IMR-90 (cell line): ENCODE results near the gene CITED4. TPM values are rescaled to one million over a fixed set of nuclear protein-coding genes. Genes with fewer than 3 reads are reported as not detected.

Experiments
- ATAC-seq: fragments of 200-7000 bp; cut with Tn5 transposase; 2 replicates; pipeline ENCODE4 v1.9.1; 2020; ENCODE audit warnings: low read depth, mild to moderate bottlenecking, moderate library complexity
- BruUV-seq: library from RNA; stranded (reverse); fragments of 400-500 nt; replicated peaks from 2 replicates; lab custom pipeline; 2021; lab: Mats Ljungman, UMichigan
- CTCF ChIA-PET: fragments of 300-600 bp; formaldehyde crosslinking; extraction: SDS; loops from one replicate; lab custom pipeline; 2021; ENCODE audit warnings: antibody characterized with exemption; lab: Yijun Ruan, JAX
- POLR2A ChIA-PET: fragments of 300-600 bp; sonication (Branson Sonifier 250); formaldehyde crosslinking; loops from one replicate; lab custom pipeline; 2022; ENCODE audit warnings: antibody characterized with exemption; ENCODE audit not compliant: unreplicated experiment; lab: Charles Lee
- DNase-seq: peaks from one replicate; pipeline ENCODE4 v3.0.0; 2013
- H2AFZ ChIP-seq: replicated peaks from 2 replicates; pipeline ENCODE3; 2013; ENCODE audit warnings: low read length, mild to moderate bottlenecking; ENCODE audit not compliant: poor library complexity
- H2AK5ac ChIP-seq: 2 replicates; pipeline ENCODE4 v1.6.1; 2013; ENCODE audit warnings: low read depth, low read length, inconsistent platforms
- H2AK9ac ChIP-seq: replicated peaks from 2 replicates; pipeline ENCODE3; 2013; ENCODE audit warnings: mild to moderate bottlenecking, low read depth, low read length, moderate library complexity; ENCODE audit not compliant: poor library complexity
- H2BK120ac ChIP-seq: 2 replicates; pipeline ENCODE4 v1.6.1; 2013; ENCODE audit warnings: low read depth, low read length, inconsistent platforms
- H2BK15ac ChIP-seq: 3 replicates; pipeline ENCODE4 v1.6.1; 2013; ENCODE audit warnings: low read depth, low read length, inconsistent platforms
- H2BK20ac ChIP-seq: 2 replicates; pipeline ENCODE4 v1.6.1; 2013; ENCODE audit warnings: low read depth, mild to moderate bottlenecking, inconsistent platforms, low read length, moderate library complexity
- H2BK5ac ChIP-seq: 2 replicates; pipeline ENCODE4 v1.6.1; 2013; ENCODE audit warnings: mild to moderate bottlenecking, low read depth, low read length, inconsistent platforms; ENCODE audit not compliant: poor library complexity, severe bottlenecking
- H3K14ac ChIP-seq: replicated peaks from 2 replicates; pipeline ENCODE4 v1.6.1; 2013; ENCODE audit warnings: low read depth, low read length, inconsistent platforms
- H3K18ac ChIP-seq: 2 replicates; pipeline ENCODE4 v1.6.1; 2013; ENCODE audit warnings: low read depth, low read length, control low read depth
- H3K23ac ChIP-seq: 2 replicates; pipeline ENCODE4 v1.6.1; 2013; ENCODE audit warnings: low read depth, low read length, inconsistent platforms
- H3K27ac ChIP-seq: 2 replicates; pipeline ENCODE4 v1.5.1; 2013; ENCODE audit warnings: mild to moderate bottlenecking, control low read depth, low read length; ENCODE audit not compliant: insufficient read depth
- H3K27me3 ChIP-seq: 2 replicates; pipeline ENCODE4 v1.6.1; 2013; ENCODE audit warnings: low read length; ENCODE audit not compliant: control insufficient read depth, insufficient read depth
- H3K36me3 ChIP-seq: 2 replicates; pipeline ENCODE4 v1.6.1; 2013; ENCODE audit warnings: low read length, mixed read lengths; ENCODE audit not compliant: control insufficient read depth, insufficient read depth
- H3K4ac ChIP-seq: 2 replicates; pipeline ENCODE4 v1.6.1; 2013; ENCODE audit warnings: low read depth, low read length, inconsistent platforms
- H3K4me1 ChIP-seq: 2 replicates; pipeline ENCODE4 v1.6.1; 2013; ENCODE audit warnings: low read length, mixed read lengths; ENCODE audit not compliant: control insufficient read depth, insufficient read depth
- H3K4me2 ChIP-seq: 2 replicates; pipeline ENCODE4 v1.6.1; 2013; ENCODE audit warnings: low read depth, mild to moderate bottlenecking, control low read depth, low read length, moderate library complexity
- H3K4me3 ChIP-seq: 2 replicates; pipeline ENCODE4 v1.5.1; 2013; ENCODE audit warnings: low read depth, mild to moderate bottlenecking, control low read depth, low read length, moderate library complexity; ENCODE audit not compliant: insufficient read depth
- H3K56ac ChIP-seq: 2 replicates; pipeline ENCODE4 v1.6.1; 2013; ENCODE audit warnings: low read length, inconsistent platforms; ENCODE audit not compliant: insufficient read depth; ENCODE audit errors: extremely low read depth
- H3K79me1 ChIP-seq, 2 experiments: 2 replicates each; pipeline ENCODE4 v1.6.1; 2013; ENCODE audit warnings: low read length in 2 of 2, inconsistent platforms in 1 of 2, low read depth in 1 of 2
- H3K9ac ChIP-seq: 2 replicates; pipeline ENCODE4 v1.6.1; 2013; ENCODE audit warnings: low read depth, low read length, control low read depth
- H3K9me1 ChIP-seq: 2 replicates; pipeline ENCODE4 v1.6.1; 2013; ENCODE audit warnings: low read length, inconsistent platforms; ENCODE audit not compliant: insufficient read depth
- H3K9me3 ChIP-seq: 2 replicates; pipeline ENCODE4 v1.6.1; 2013; ENCODE audit warnings: low read length; ENCODE audit not compliant: control insufficient read depth, insufficient read depth
- H4K20me1 ChIP-seq: 2 replicates; pipeline ENCODE4 v1.6.1; 2013; ENCODE audit warnings: low read length, inconsistent platforms; ENCODE audit not compliant: insufficient read depth
- H4K5ac ChIP-seq: 2 replicates; pipeline ENCODE4 v1.6.1; 2013; ENCODE audit warnings: mild to moderate bottlenecking, low read depth, low read length, control low read depth
- H4K8ac ChIP-seq, 2 experiments: 2 replicates each; pipeline ENCODE4 v1.6.1; 2013; ENCODE audit warnings: low read depth in 2 of 2, low read length in 2 of 2, control low read depth in 1 of 2, inconsistent platforms in 1 of 2
- H4K91ac ChIP-seq: 2 replicates; pipeline ENCODE4 v1.6.1; 2013; ENCODE audit warnings: low read depth, low read length, inconsistent platforms; ENCODE audit not compliant: insufficient read depth
- FOS ChIP-seq: fragments of 150-350 bp; IDR thresholded peaks from 2 replicates; pipeline ENCODE4 v1.6.1; 2016; ENCODE audit warnings: low read depth, low read length
- MAFK ChIP-seq: IDR thresholded peaks from 2 replicates; pipeline ENCODE4 v1.6.1; 2012; ENCODE audit warnings: low read depth, low read length, improper control_type of control experiment
- NFE2L2 ChIP-seq: fragments of 150-350 bp; IDR thresholded peaks from 2 replicates; pipeline ENCODE4 v1.6.1; 2016; ENCODE audit warnings: low read depth, mild to moderate bottlenecking, low read length
- RCOR1 ChIP-seq: IDR thresholded peaks from 2 replicates; pipeline ENCODE4 v1.6.1; 2012; ENCODE audit warnings: mild to moderate bottlenecking, low read length, improper control_type of control experiment; ENCODE audit not compliant: insufficient replicate concordance
- RFX5 ChIP-seq: IDR thresholded peaks from 2 replicates; pipeline ENCODE4 v1.8.0; 2012; ENCODE audit warnings: low read depth, mild to moderate bottlenecking, low read length, moderate library complexity
- SMC3 ChIP-seq: fragments of 150-350 bp; IDR thresholded peaks from 2 replicates; pipeline ENCODE4 v1.6.1; 2016; ENCODE audit warnings: low read depth, mild to moderate bottlenecking, antibody characterized with exemption, low read length, moderate library complexity
- WGBS, 2 experiments: methylation state at CpG; one replicate each; pipeline versions ENCODE4 v1.1.5 to v1.1.7; 2013; ENCODE audit warnings: missing lambda C conversion rate in 2 of 2; ENCODE audit not compliant: insufficient read length in 1 of 2; ENCODE audit errors: extremely low coverage in 2 of 2; 5-methylcytosine and 5-hydroxymethylcytosine counted together
- dilution Hi-C: fragments of 300-500 bp; cut with HindIII; formaldehyde crosslinking; loops from one replicate; pipeline ENCODE4 v1.14.3; 2018; ENCODE audit warnings: low sequenced_read_pairs; ENCODE audit not compliant: unreplicated experiment
- in situ Hi-C: fragments of 300-500 bp; cut with MboI; formaldehyde crosslinking; loops from 3 replicates; pipeline ENCODE4 v1.14.3; 2019; ENCODE audit warnings: low sequenced_read_pairs, inconsistent platforms, mixed read lengths
- intact Hi-C: fragments of 100-400 bp; cut with micrococcal nuclease; formaldehyde crosslinking; loops from 2 replicates; pipeline ENCODE4 v1.10.0; 2022
- polyA plus RNA-seq, 3 experiments: library from polyadenylated mRNA; depleted of rRNA; stranded (reverse); fragments of >200 nt; gene quantifications; 2 replicates each; pipeline ENCODE4 v1.2.3, GENCODE V29; 2012; ENCODE audit warnings: low replicate concordance in 1 of 3
- total RNA-seq: library from RNA; depleted of rRNA; stranded (reverse); fragments of >200 nt; gene quantifications from 2 replicates; pipeline ENCODE4 v1.2.3, GENCODE V29; 2012
- TF ChIP-seq, protein P1 (sequence below): fragments of 150-350 bp; IDR thresholded peaks from 2 replicates; pipeline ENCODE4 v1.6.1; 2017; ENCODE audit warnings: mild to moderate bottlenecking, antibody characterized with exemption, low read length, low read depth
- TF ChIP-seq, protein P2 (sequence below): fragments of 150-350 bp; IDR thresholded peaks from 2 replicates; pipeline ENCODE4 v1.6.1; 2016; ENCODE audit warnings: low read depth, mild to moderate bottlenecking, low read length, moderate library complexity, borderline replicate concordance

The CITED4 gene
- total and polyA plus RNA-seq, 2 of the 4 experiments (the other 2 are of a cell fraction), result under 0.01 to 1.6 TPM

DNA sequence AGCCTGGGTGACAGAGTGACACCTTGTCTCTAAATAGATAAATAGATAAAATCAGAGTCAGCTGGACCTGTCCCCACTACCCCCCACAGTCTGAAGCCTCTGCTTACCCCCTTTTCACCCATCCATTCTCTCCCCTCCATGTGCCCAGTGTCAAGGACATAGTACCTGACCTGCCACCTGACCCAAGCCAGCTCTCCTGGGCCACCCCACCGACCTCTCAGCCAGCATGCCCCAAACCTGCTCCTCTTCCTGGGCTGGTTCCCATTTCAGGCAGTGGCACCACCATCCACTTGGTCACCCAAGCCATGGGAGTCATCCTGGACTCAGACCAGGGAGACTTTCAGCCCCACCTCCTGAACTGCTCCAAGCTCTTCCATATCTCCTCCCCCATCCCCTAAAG lies 28.2 kb downstream of the CITED4 start:
- dilution Hi-C loops, result no loop called here
- H3K18ac ChIP-seq, result no peak overlapping the region
- peaks cover 13% of the 10 kb centered on the region for H3K27me3 ChIP-seq
- no peaks in the 10 kb centered on the region for H3K79me1 ChIP-seq
- POLR2A ChIA-PET, result no interaction called here
- no peak overlapping the region for H3K27ac ChIP-seq
- no peaks in the 10 kb centered on the region for H3K9me3 ChIP-seq
- no peak overlapping the region for H2AFZ ChIP-seq
- no peak overlapping the region for H3K23ac ChIP-seq
- WGBS, 2 experiments, result no CpG with 5 or more reads among the region's 1 CpG
- no peak overlapping the region for H2BK15ac ChIP-seq
- no peak overlapping the region for H3K9ac ChIP-seq
- H3K4me2 ChIP-seq, result no peak overlapping the region
- DNase-seq, result no peak
- no peak overlapping the region for H3K14ac ChIP-seq
- in situ Hi-C loops, result no loop called here
- BruUV-seq, result no TSS peak
- no peaks in the 10 kb centered on the region for H3K36me3 ChIP-seq
- TF ChIP-seq, protein P1, sequence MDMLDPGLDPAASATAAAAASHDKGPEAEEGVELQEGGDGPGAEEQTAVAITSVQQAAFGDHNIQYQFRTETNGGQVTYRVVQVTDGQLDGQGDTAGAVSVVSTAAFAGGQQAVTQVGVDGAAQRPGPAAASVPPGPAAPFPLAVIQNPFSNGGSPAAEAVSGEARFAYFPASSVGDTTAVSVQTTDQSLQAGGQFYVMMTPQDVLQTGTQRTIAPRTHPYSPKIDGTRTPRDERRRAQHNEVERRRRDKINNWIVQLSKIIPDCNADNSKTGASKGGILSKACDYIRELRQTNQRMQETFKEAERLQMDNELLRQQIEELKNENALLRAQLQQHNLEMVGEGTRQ, result no peak
- TF ChIP-seq RCOR1, result no peak
- TF ChIP-seq NFE2L2, result no peak
- no peak for TF ChIP-seq FOS
- no peak for TF ChIP-seq MAFK
- TF ChIP-seq SMC3, result no peak
- TF ChIP-seq RFX5, result no peak
- TF ChIP-seq, protein P2, sequence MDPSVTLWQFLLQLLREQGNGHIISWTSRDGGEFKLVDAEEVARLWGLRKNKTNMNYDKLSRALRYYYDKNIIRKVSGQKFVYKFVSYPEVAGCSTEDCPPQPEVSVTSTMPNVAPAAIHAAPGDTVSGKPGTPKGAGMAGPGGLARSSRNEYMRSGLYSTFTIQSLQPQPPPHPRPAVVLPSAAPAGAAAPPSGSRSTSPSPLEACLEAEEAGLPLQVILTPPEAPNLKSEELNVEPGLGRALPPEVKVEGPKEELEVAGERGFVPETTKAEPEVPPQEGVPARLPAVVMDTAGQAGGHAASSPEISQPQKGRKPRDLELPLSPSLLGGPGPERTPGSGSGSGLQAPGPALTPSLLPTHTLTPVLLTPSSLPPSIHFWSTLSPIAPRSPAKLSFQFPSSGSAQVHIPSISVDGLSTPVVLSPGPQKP, result no peak
- H4K5ac ChIP-seq, result no peak overlapping the region
- no peak overlapping the region for H2BK120ac ChIP-seq
- no peak overlapping the region for H2BK5ac ChIP-seq
- no peak overlapping the region for H4K8ac ChIP-seq
- H4K20me1 ChIP-seq, result no peaks in the 10 kb centered on the region
- no peak overlapping the region for H4K91ac ChIP-seq
- CTCF ChIA-PET, result no interaction called here
- H3K4ac ChIP-seq, result no peak overlapping the region
- no peaks in the 10 kb centered on the region for H3K4me1 ChIP-seq
- no peak overlapping the region for H2AK5ac ChIP-seq
- H2AK9ac ChIP-seq, result no peak overlapping the region
- H2BK20ac ChIP-seq, result no peak overlapping the region
- H3K9me1 ChIP-seq, result no peaks in the 10 kb centered on the region; the same call in 1 of the 2 replicates
- intact Hi-C loops, result no loop called here
- no peak overlapping the region for H3K4me3 ChIP-seq
- H3K56ac ChIP-seq, result no peak overlapping the region
- ATAC-seq, result no peak
